WTC11 (cell line): Measurements from ENCODE around the gene MAPK12. TPM values are rescaled to one million over a fixed set of nuclear protein-coding genes. Genes with fewer than 3 reads are reported as not detected.

ENCODE experiments used
- ATAC-seq: fragments of 200-7000 bp; cut with Tn5 transposase; 2 replicates; pipeline ENCODE4 v1.10.0; 2021; ENCODE audit warnings: mild to moderate bottlenecking, moderate library complexity
- CTCF ChIA-PET: fragments of 300-600 bp; sonication (Branson Sonifier 250); formaldehyde crosslinking; loops from one replicate; lab custom pipeline; 2021; ENCODE audit warnings: antibody characterized with exemption; lab: Charles Lee
- POLR2A ChIA-PET: fragments of 350-600 bp; sonication (Branson Sonifier 250); formaldehyde crosslinking; loops from one replicate; lab custom pipeline; 2021; ENCODE audit warnings: antibody characterized with exemption; lab: Charles Lee
- DNase-seq: peaks from one replicate; pipeline ENCODE4 v3.0.0; 2021; ENCODE audit warnings: low spot score
- H3K27ac Mint-ChIP-seq: 2 replicates; pipeline ENCODE4 v1.8.0; 2021; ENCODE audit warnings: mixed read lengths
- H3K27me3 Mint-ChIP-seq: 2 replicates; pipeline ENCODE4 v1.8.0; 2021; ENCODE audit warnings: low read depth, mild to moderate bottlenecking, moderate library complexity, mixed read lengths
- H3K36me3 Mint-ChIP-seq: 2 replicates; pipeline ENCODE4 v1.8.0; 2021; ENCODE audit warnings: mixed read lengths
- H3K4me1 Mint-ChIP-seq: 2 replicates; pipeline ENCODE4 v1.8.0; 2022; ENCODE audit warnings: mixed read lengths
- H3K4me3 Mint-ChIP-seq: 2 replicates; pipeline ENCODE4 v1.8.0; 2021; ENCODE audit warnings: mild to moderate bottlenecking, moderate library complexity, mixed read lengths
- H3K9me3 Mint-ChIP-seq: 2 replicates; pipeline ENCODE4 v1.8.0; 2021; ENCODE audit warnings: mixed read lengths
- AR ChIP-seq: fragments of 250-450 bp; sonication (Bioruptor Pico); IDR thresholded peaks from 2 replicates; pipeline ENCODE4 v1.9.0; 2021; ENCODE audit warnings: mild to moderate bottlenecking
- CBFB ChIP-seq: sonication (generic); formaldehyde crosslinking; IDR thresholded peaks from 2 replicates; pipeline ENCODE4 v1.8.1; 2022; ENCODE audit warnings: mild to moderate bottlenecking, low read depth, missing genetic modification reagents
- GRHL2 ChIP-seq: fragments of 250-450 bp; sonication (Bioruptor Pico); IDR thresholded peaks from 2 replicates; pipeline ENCODE4 v1.8.0; 2022; ENCODE audit warnings: mild to moderate bottlenecking, moderate library complexity; ENCODE audit not compliant: insufficient replicate concordance, severe bottlenecking
- NFYB ChIP-seq: sonication (generic); formaldehyde crosslinking; conservative IDR thresholded peaks from 2 replicates; pipeline ENCODE4 v1.8.0; 2022; ENCODE audit warnings: low read depth, missing genetic modification reagents
- PRDM15 ChIP-seq: sonication (generic); formaldehyde crosslinking; IDR thresholded peaks from 2 replicates; pipeline ENCODE4 v1.8.0; 2022; ENCODE audit warnings: missing genetic modification reagents
- USF1 ChIP-seq: sonication (generic); formaldehyde crosslinking; IDR thresholded peaks from 2 replicates; pipeline ENCODE4 v1.8.0; 2022; ENCODE audit warnings: mild to moderate bottlenecking, missing genetic modification reagents
- ZNF416 ChIP-seq: fragments of 250-450 bp; sonication (Bioruptor Pico); IDR thresholded peaks from 2 replicates; pipeline ENCODE4 v1.9.0; 2021; ENCODE audit warnings: mild to moderate bottlenecking, inconsistent platforms
- ZNF425 ChIP-seq: fragments of 250-450 bp; sonication (Bioruptor Pico); conservative IDR thresholded peaks from 2 replicates; pipeline ENCODE4 v1.9.0; 2021; ENCODE audit warnings: mild to moderate bottlenecking
- ZNF532 ChIP-seq: fragments of 250-450 bp; sonication (Bioruptor Pico); IDR thresholded peaks from 2 replicates; pipeline ENCODE4 v1.9.0; 2021; ENCODE audit warnings: mild to moderate bottlenecking, borderline replicate concordance
- ZNF671 ChIP-seq: fragments of 250-450 bp; sonication (Bioruptor Pico); IDR thresholded peaks from 2 replicates; pipeline ENCODE4 v1.8.0; 2021; ENCODE audit warnings: mild to moderate bottlenecking
- ZSCAN18 ChIP-seq: fragments of 250-450 bp; sonication (Bioruptor Pico); IDR thresholded peaks from 2 replicates; pipeline ENCODE4 v2.1.2; 2022; ENCODE audit warnings: mild to moderate bottlenecking, moderate library complexity
- total RNA-seq: library from RNA; stranded (reverse); gene quantifications from 3 replicates; pipeline ENCODE4 v1.2.3, GENCODE V29; 2021

Gene MAPK12
- total RNA-seq, 1 experiment from 2014 or later: 31.0 TPM

- Mint-ChIP-seq H3K4me3 (no peak overlapping the region), H3K27me3 (no peaks in the 10 kb centered on the region), H3K9me3 (no peaks in the 10 kb centered on the region), H3K27ac (no peak overlapping the region), H3K4me1 (no peaks in the 10 kb centered on the region), H3K36me3 (peaks cover 47% of the 10 kb centered on the region)
- POLR2A ChIA-PET: no interaction called here
- TF ChIP-seq ZNF425 (CRISPR knock-in tag) (no peak), ZNF671 (no peak), ZSCAN18 (CRISPR knock-in tag) (no peak), ZNF416 (CRISPR knock-in tag) (no peak), AR (CRISPR knock-in tag) (no peak), ZNF532 (CRISPR knock-in tag) (no peak), USF1 (CRISPR knock-in tag) (no peak), CBFB (CRISPR knock-in tag) (no peak), GRHL2 (CRISPR knock-in tag) (no peak)
- CTCF ChIA-PET: interaction anchor here (0.5 kb wide), 1 partner anchor 73 kb away, joined by 3 read pairs; no protein-coding TSS in a partner anchor
- no peak for DNase-seq
- ATAC-seq: no peak
Measured at GRCh38 chr22:50211147-50211546, 50.3 kb downstream of the MAPK12 start.

- no peak overlapping the region for H3K4me3 Mint-ChIP-seq
- no peak for ATAC-seq
- H3K36me3 Mint-ChIP-seq: peaks cover 43% of the 10 kb centered on the region
Measured at GRCh38 chr22:50210378-50211139, 50.9 kb downstream of the MAPK12 start.

More at GRCh38 chr22:50210378-50211139, 50.9 kb downstream of the MAPK12 start:
- DNase-seq: no peak
- ChIA-PET CTCF (interaction anchor here (0.5 kb wide), 1 partner anchor 72 kb away, joined by 3 read pairs; no protein-coding TSS in a partner anchor), POLR2A (no interaction called here)
- TF ChIP-seq NFYB: no peak
- TF ChIP-seq PRDM15 (CRISPR knock-in tag): 0 out of 2 replicates have a peak, but pooled peaks have one; percentile 12
- no peaks in the 10 kb centered on the region for H3K27me3 Mint-ChIP-seq
- no peaks in the 10 kb centered on the region for H3K4me1 Mint-ChIP-seq
- H3K27ac Mint-ChIP-seq: no peak overlapping the region
- no peaks in the 10 kb centered on the region for H3K9me3 Mint-ChIP-seq
